GM12878 (cell line): ENCODE results near the gene CFAP97D2. TPM values are rescaled to one million over a fixed set of nuclear protein-coding genes. Genes with fewer than 3 reads are reported as not detected.

Experiments used
- ATAC-seq: fragments of 200-7000 bp; cut with Tn5 transposase; 3 replicates; pipeline ENCODE4 v1.9.1; 2020; ENCODE audit warnings: mild to moderate bottlenecking, moderate library complexity
- BruUV-seq: library from RNA; stranded (reverse); fragments of 400-500 nt; replicated peaks from 2 replicates; lab custom pipeline; 2021; lab: Mats Ljungman, UMichigan
- CTCF ChIA-PET: fragments of 300-600 bp; sonication (Branson Sonifier 250); formaldehyde crosslinking; extraction: SDS; loops from one replicate; lab custom pipeline; 2021; ENCODE audit warnings: inconsistent platforms; lab: Yijun Ruan, JAX
- POLR2A ChIA-PET: fragments of 350-600 bp; formaldehyde crosslinking; extraction: SDS; loops from one replicate; lab custom pipeline; 2021; ENCODE audit warnings: inconsistent platforms; lab: Charles Lee
- RAD21 ChIA-PET: fragments of 300-600 bp; sonication (Branson Sonifier 250); formaldehyde crosslinking; loops from one replicate; lab custom pipeline; 2023; ENCODE audit warnings: antibody characterized with exemption; ENCODE audit not compliant: unreplicated experiment; lab: Charles Lee
- SMC1A ChIA-PET: fragments of 300-600 bp; sonication (Branson Sonifier 250); formaldehyde crosslinking; loops from one replicate; lab custom pipeline; 2023; ENCODE audit not compliant: unreplicated experiment, uncharacterized antibody; lab: Charles Lee
- DNase-seq: peaks from one replicate; pipeline ENCODE4 v3.0.0-alpha.2; 2011; ENCODE audit warnings: low read depth, low spot score
- FAIRE-seq: peaks from 3 replicates; lab custom pipeline; 2011; peaks lifted over from hg19 to GRCh38; lab: Jason Lieb, UNC
- H2AFZ ChIP-seq: 2 replicates; pipeline ENCODE4 v1.6.0; 2011; ENCODE audit warnings: low read depth, low read length, control low read depth; ENCODE audit not compliant: control insufficient read depth
- H3K27ac ChIP-seq: 2 replicates; pipeline ENCODE4 v1.5.1; 2011; ENCODE audit warnings: control low read depth; ENCODE audit not compliant: control insufficient read depth, insufficient read depth
- H3K27me3 ChIP-seq, 2 experiments: replicated peaks in 1 of 2; 2 replicates each; pipeline versions ENCODE4 v1.6.0 to v1.6.1; 2011; ENCODE audit warnings: low read length in 1 of 2; ENCODE audit not compliant: control insufficient read depth in 2 of 2, insufficient read depth in 2 of 2
- H3K36me3 ChIP-seq, 2 experiments: 2 replicates each; pipeline ENCODE4 v1.5.1; 2011; ENCODE audit warnings: low read length in 1 of 2; ENCODE audit not compliant: control insufficient read depth in 2 of 2, insufficient read depth in 2 of 2
- H3K4me1 ChIP-seq: 2 replicates; pipeline ENCODE4 v1.6.1; 2011; ENCODE audit warnings: mild to moderate bottlenecking, low read length, moderate library complexity, mixed read lengths; ENCODE audit not compliant: control insufficient read depth, insufficient read depth
- H3K4me2 ChIP-seq: 2 replicates; pipeline ENCODE4 v1.6.0; 2011; ENCODE audit warnings: control low read depth; ENCODE audit not compliant: control insufficient read depth, insufficient read depth
- H3K4me3 ChIP-seq: fragments of 200-600 bp; sonication (generic); 2 replicates; pipeline ENCODE4 v1.5.1; 2016
- H3K79me2 ChIP-seq: 2 replicates; pipeline ENCODE4 v1.6.0; 2011; ENCODE audit warnings: low read length; ENCODE audit not compliant: control insufficient read depth, insufficient read depth
- H3K9ac ChIP-seq: 2 replicates; pipeline ENCODE4 v1.8.0; 2011; ENCODE audit warnings: low read length, control low read depth, mixed read lengths; ENCODE audit not compliant: control insufficient read depth, insufficient read depth
- H3K9me3 ChIP-seq: replicated peaks from 3 replicates; pipeline ENCODE4 v1.5.1; 2011; ENCODE audit warnings: mild to moderate bottlenecking, low read length; ENCODE audit not compliant: control insufficient read depth, insufficient read depth
- H4K20me1 ChIP-seq: 2 replicates; pipeline ENCODE4 v1.6.0; 2011; ENCODE audit not compliant: control insufficient read depth, insufficient read depth
- ATF2 ChIP-seq: IDR thresholded peaks from 2 replicates; pipeline ENCODE4 v1.6.1; 2012; ENCODE audit warnings: low read length, inconsistent platforms
- BCL11A ChIP-seq: IDR thresholded peaks from 2 replicates; pipeline ENCODE4 v1.6.1; 2011; ENCODE audit warnings: low read depth, low read length
- BCL3 ChIP-seq: IDR thresholded peaks from 2 replicates; pipeline ENCODE4 v1.6.1; 2011; ENCODE audit warnings: borderline replicate concordance, low read depth, mild to moderate bottlenecking, moderate library complexity, low read length; ENCODE audit not compliant: insufficient read depth, poor library complexity, severe bottlenecking
- CTCF ChIP-seq, 3 experiments: IDR thresholded peaks in 2 of 3; conservative IDR thresholded peaks in 1 of 3; 2 replicates each; pipeline ENCODE4 v1.5.1; 2011; ENCODE audit warnings: low read depth in 3 of 3, low read length in 3 of 3, mild to moderate bottlenecking in 3 of 3, control low read depth in 2 of 3, moderate library complexity in 2 of 3, inconsistent platforms in 1 of 3, mixed read lengths in 1 of 3; ENCODE audit not compliant: control insufficient read depth in 2 of 3, insufficient read depth in 1 of 3; ENCODE audit errors: extremely low read depth in 1 of 3
- DPF2 ChIP-seq: fragments of 450-650 bp; IDR thresholded peaks from 2 replicates; pipeline ENCODE4 v1.6.1; 2017; ENCODE audit warnings: mild to moderate bottlenecking
- EP300 ChIP-seq, 2 experiments: fragments of 150-350 bp in 1 of 2; IDR thresholded peaks; 2 replicates each; pipeline ENCODE4 v1.6.1; 2011 to 2012; ENCODE audit warnings: low read depth in 2 of 2, low read length in 2 of 2, borderline replicate concordance in 1 of 2, improper control_type of control experiment in 1 of 2, inconsistent platforms in 1 of 2; ENCODE audit not compliant: control insufficient read depth in 1 of 2
- KAT2A ChIP-seq: conservative IDR thresholded peaks from 2 replicates; pipeline ENCODE4 v1.6.1; 2011; ENCODE audit warnings: low read depth, low read length; ENCODE audit not compliant: control insufficient read depth
- MAX ChIP-seq: IDR thresholded peaks from 2 replicates; pipeline ENCODE4 v1.6.1; 2012; ENCODE audit warnings: low read depth, low read length, improper control_type of control experiment
- MXI1 ChIP-seq: fragments of 150-350 bp; IDR thresholded peaks from 2 replicates; pipeline ENCODE4 v1.6.1; 2011; ENCODE audit warnings: low read depth, mild to moderate bottlenecking, inconsistent platforms, low read length, improper control_type of control experiment
- PRDM15 ChIP-seq: fragments of 450-650 bp; formaldehyde crosslinking; IDR thresholded peaks from 2 replicates; pipeline ENCODE4 v1.4.0; 2020; ENCODE audit warnings: mild to moderate bottlenecking, moderate library complexity
- SKIL ChIP-seq: fragments of 450-650 bp; IDR thresholded peaks from 2 replicates; pipeline ENCODE4 v1.6.1; 2017; ENCODE audit warnings: mild to moderate bottlenecking, low read depth, inconsistent platforms; ENCODE audit not compliant: poor library complexity, severe bottlenecking
- whole genome bisulfite sequencing: methylation state at CpG from one replicate; pipeline ENCODE4 v1.1.6; 2016; ENCODE audit warnings: low lambda C conversion rate; ENCODE audit not compliant: insufficient replicate concordance, insufficient coverage; ENCODE audit errors: missing lambda C conversion rate; 5-methylcytosine and 5-hydroxymethylcytosine counted together
- in situ Hi-C: fragments of 300-500 bp; cut with MboI; formaldehyde crosslinking; loops from 9 replicates; pipeline ENCODE4 v1.14.3; 2018; ENCODE audit warnings: mixed read lengths
- intact Hi-C: fragments of 100-400 bp; cut with micrococcal nuclease; formaldehyde crosslinking; loops from one replicate; pipeline ENCODE4 v1.14.2; 2022; ENCODE audit not compliant: unreplicated experiment
- polyA plus RNA-seq, 11 experiments: library from polyadenylated mRNA; depleted of rRNA in 4 of 11; unstranded in 6 of 11; stranded (reverse) in 5 of 11; fragments of >200 nt; fragmentation: Nextera tagmentation in 4 of 11; fragmentation: Illumina TruSeq in 1 of 11; extraction: Ambion mirVana in 4 of 11; extraction: Trizol in 1 of 11; gene quantifications; 1 replicate in 1 of 11; 2 replicates in 10 of 11; pipeline versions ENCODE4 v1.2.1 to v1.2.3, GENCODE V29; 2011 to 2016; ENCODE audit warnings: inconsistent platforms in 2 of 11, missing spikeins in 2 of 11, low read depth in 1 of 11
- total RNA-seq, 4 experiments: library from RNA; depleted of rRNA in 3 of 4; stranded (reverse); fragments of >200 nt in 3 of 4; fragmentation: Illumina TruSeq in 1 of 4; extraction: Trizol in 1 of 4; gene quantifications; 2 replicates each; pipeline versions ENCODE4 v1.2.1 to v1.2.3, GENCODE V29; 2013 to 2021

Gene CFAP97D2
- total and polyA plus RNA-seq, 10 of the 15 experiments (the other 5 are each of a cell fraction or from before 2014, with no cell fraction given) = not detected

- Histone ChIP-seq H3K9me3 (no peaks in the 10 kb centered on the region), H3K36me3 (no peaks in the 10 kb centered on the region), H4K20me1 (no peaks in the 10 kb centered on the region), H3K27me3 (0 out of 4 replicates have a peak, but pooled peaks cover 0 to 3% of the 10 kb centered on the region in 2 experiments), H3K9ac (no peak overlapping the region), H3K4me3 (no peak overlapping the region), H3K4me1 (peaks cover 14% of the 10 kb centered on the region), H3K79me2 (no peaks in the 10 kb centered on the region), H3K27ac (no peak overlapping the region), H3K4me2 (no peak overlapping the region), H2AFZ (no peak overlapping the region)
- POLR2A ChIA-PET = interaction anchor here (0.5 kb wide), 1 partner anchor 759 kb away, joined by 3 read pairs; no protein-coding TSS in a partner anchor
- DNase-seq = no peak
- 75% methylated on average over 13 of the region's 13 CpGs for WGBS
- CTCF ChIA-PET = interaction anchor here (1.0 to 2.5 kb wide), 2 partner anchors 11 to 79 kb away, joined by 3 to 8 read pairs; no protein-coding TSS in a partner anchor
- BruUV-seq = no TSS peak
- FAIRE-seq = no peak
- in situ Hi-C loops (loop anchor here (5.0 kb wide), 1 partner anchor 267 kb away; no protein-coding TSS in a partner anchor), intact Hi-C loops (no loop called here)
- SMC1A ChIA-PET = interaction anchor here (0.8 to 1.5 kb wide), 2 partner anchors 48 to 80 kb away, joined by 3 read pairs; no protein-coding TSS in a partner anchor
- RAD21 ChIA-PET = interaction anchor here (1.8 kb wide), 1 partner anchor 159 kb away, joined by 6 read pairs; no protein-coding TSS in a partner anchor
- ATAC-seq = no peak
- TF ChIP-seq MXI1 (no peak), EP300 (IDR thresholded peaks at IDR 0.05; ENCODE audit: borderline replicate concordance in 1 of 2, control insufficient read depth in 1 of 2, low read depth in 2 of 2, low read length in 2 of 2) (no peak), PRDM15 (CRISPR knock-in tag) (no peak), BCL3 (no peak), ATF2 (no peak), BCL11A (no peak), CTCF (IDR thresholded peaks at IDR 0.05 in 2 of 3, conservative IDR thresholded peaks at IDR 0.05 in 1 of 3; ENCODE audit: control insufficient read depth in 2 of 3, extremely low read depth in 1 of 3, insufficient read depth in 1 of 3, low read depth in 3 of 3, low read length in 3 of 3) (no peak), DPF2 (no peak), KAT2A (no peak), SKIL (no peak), MAX (no peak)
These were observed 45.1 kb downstream of the CFAP97D2 start for GRCh38 chr13:114224201-114224600.
